DOHH2 (cell line): ENCODE data around the gene TPRG1L.

Experiments
- H3F3A ChIP-seq: fragments of 200-600 bp; sonication (generic), shearing (Covaris generic); 2 replicates; pipeline ENCODE4 v1.6.0; 2016; ENCODE audit warnings: antibody characterized with exemption, mild to moderate bottlenecking; ENCODE audit not compliant: control insufficient read depth, insufficient read depth
- H3K27ac ChIP-seq: fragments of 200-600 bp; sonication (generic); 2 replicates; pipeline ENCODE4 v1.5.1; 2014; ENCODE audit warnings: low read depth, mild to moderate bottlenecking, low read length, moderate library complexity
- H3K27me3 ChIP-seq: fragments of 200-600 bp; sonication (generic); 2 replicates; pipeline ENCODE4 v1.6.1; 2014; ENCODE audit warnings: mild to moderate bottlenecking, low read length, mixed read lengths; ENCODE audit not compliant: control insufficient read depth
- H3K36me3 ChIP-seq: fragments of 200-600 bp; sonication (generic); 2 replicates; pipeline ENCODE4 v1.6.1; 2014; ENCODE audit warnings: mild to moderate bottlenecking, low read length, moderate library complexity, mixed read lengths; ENCODE audit not compliant: control insufficient read depth
- H3K4me1 ChIP-seq: fragments of 200-600 bp; sonication (generic); 2 replicates; pipeline ENCODE4 v1.6.1; 2014; ENCODE audit warnings: mild to moderate bottlenecking, low read length, mixed read lengths; ENCODE audit not compliant: control insufficient read depth
- H3K4me2 ChIP-seq: fragments of 200-600 bp; sonication (generic); 2 replicates; pipeline ENCODE4 v1.6.0; 2014; ENCODE audit warnings: mild to moderate bottlenecking, low read length, moderate library complexity
- H3K4me3 ChIP-seq: fragments of 200-600 bp; sonication (generic); 2 replicates; pipeline ENCODE4 v1.5.1; 2014; ENCODE audit warnings: mild to moderate bottlenecking, low read length, mixed read lengths
- H3K79me2 ChIP-seq: fragments of 200-600 bp; sonication (generic); 2 replicates; pipeline ENCODE4 v1.6.1; 2014; ENCODE audit warnings: mild to moderate bottlenecking, low read length, mixed read lengths; ENCODE audit not compliant: control insufficient read depth
- H3K9me2 ChIP-seq: fragments of 200-600 bp; sonication (generic); replicated peaks from 2 replicates; pipeline ENCODE4 v1.6.1; 2014; ENCODE audit warnings: mild to moderate bottlenecking, low read length, mixed read lengths; ENCODE audit not compliant: control insufficient read depth
- H3K9me3 ChIP-seq: fragments of 200-600 bp; sonication (generic); 2 replicates; pipeline ENCODE4 v1.6.1; 2014; ENCODE audit warnings: antibody characterized with exemption, low read length, mixed read lengths; ENCODE audit not compliant: control insufficient read depth, insufficient read depth
- H4K20me1 ChIP-seq: fragments of 200-600 bp; sonication (generic); 2 replicates; pipeline ENCODE4 v1.6.0; 2014; ENCODE audit warnings: low read depth, mild to moderate bottlenecking, antibody characterized with exemption, low read length, moderate library complexity; ENCODE audit not compliant: control insufficient read depth, insufficient read depth
- CTCF ChIP-seq: fragments of 200-600 bp; sonication (generic); IDR thresholded peaks from one replicate; pipeline ENCODE4 v1.5.1; 2014; ENCODE audit warnings: antibody characterized with exemption, mild to moderate bottlenecking, low read depth, low read length; ENCODE audit not compliant: poor library complexity, severe bottlenecking
- EZH2phosphoT487 ChIP-seq: fragments of 200-600 bp; sonication (generic); IDR thresholded peaks from 2 replicates; pipeline ENCODE4 v1.6.1; 2017; ENCODE audit warnings: borderline replicate concordance, mild to moderate bottlenecking, antibody characterized with exemption, low read length, moderate library complexity, mixed read lengths

The TPRG1L gene

GRCh38 chr1:3676581-3677470 is 52.0 kb downstream of the TPRG1L start:
- H3K27me3 ChIP-seq: no peaks in the 10 kb centered on the region
- H3K36me3 ChIP-seq: no peaks in the 10 kb centered on the region
- peak overlapping the region; percentile 48 for H3K4me3 ChIP-seq
- H3F3A ChIP-seq: peaks cover 6% of the 10 kb centered on the region
- peaks cover 67% of the 10 kb centered on the region for H3K4me1 ChIP-seq
- H3K4me2 ChIP-seq: peak overlapping the region; percentile 74
- H3K9me2 ChIP-seq: no peaks in the 10 kb centered on the region
- peak; percentile 10 for TF ChIP-seq CTCF
- no peak for TF ChIP-seq EZH2phosphoT487
- peaks cover 5% of the 10 kb centered on the region; the same call in 1 of the 2 replicates for H4K20me1 ChIP-seq
- H3K79me2 ChIP-seq: peaks cover 21% of the 10 kb centered on the region
- no peaks in the 10 kb centered on the region for H3K9me3 ChIP-seq
- peak overlapping the region; percentile 60 for H3K27ac ChIP-seq

DNA sequence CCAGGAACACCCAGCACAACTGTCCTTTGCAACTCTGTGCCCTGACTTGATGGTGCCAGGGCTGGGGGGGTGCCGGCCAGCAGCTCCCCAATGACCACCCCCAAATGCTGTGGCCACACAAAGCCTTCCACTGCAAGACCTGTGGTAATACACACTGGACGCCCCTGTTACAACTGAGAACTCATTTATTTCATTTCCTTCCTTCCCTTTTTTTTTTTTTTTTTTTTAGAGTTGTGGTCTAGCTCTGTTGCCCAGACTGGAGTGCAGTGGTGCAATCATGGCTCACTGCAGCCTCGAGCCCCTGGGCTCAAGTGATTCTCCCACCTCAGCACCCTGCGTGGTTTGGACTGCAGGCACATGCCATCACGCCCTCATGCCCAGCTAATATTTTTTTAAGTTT is 52.7 kb downstream of the TPRG1L start:
- H3K4me2 ChIP-seq: peak overlapping the region; percentile 74
- peaks cover 60% of the 10 kb centered on the region for H3K4me1 ChIP-seq
- no peaks in the 10 kb centered on the region for H3K36me3 ChIP-seq
- H4K20me1 ChIP-seq: peaks cover 5% of the 10 kb centered on the region; the same call in 1 of the 2 replicates
- peak overlapping the region; percentile 48 for H3K4me3 ChIP-seq
- no peaks in the 10 kb centered on the region for H3K27me3 ChIP-seq
- H3F3A ChIP-seq: peaks cover 6% of the 10 kb centered on the region
- no peaks in the 10 kb centered on the region for H3K9me2 ChIP-seq
- no peak for TF ChIP-seq CTCF
- no peak for TF ChIP-seq EZH2phosphoT487
- H3K9me3 ChIP-seq: no peaks in the 10 kb centered on the region
- H3K27ac ChIP-seq: peak overlapping the region; percentile 60
- H3K79me2 ChIP-seq: peaks cover 19% of the 10 kb centered on the region

DNA sequence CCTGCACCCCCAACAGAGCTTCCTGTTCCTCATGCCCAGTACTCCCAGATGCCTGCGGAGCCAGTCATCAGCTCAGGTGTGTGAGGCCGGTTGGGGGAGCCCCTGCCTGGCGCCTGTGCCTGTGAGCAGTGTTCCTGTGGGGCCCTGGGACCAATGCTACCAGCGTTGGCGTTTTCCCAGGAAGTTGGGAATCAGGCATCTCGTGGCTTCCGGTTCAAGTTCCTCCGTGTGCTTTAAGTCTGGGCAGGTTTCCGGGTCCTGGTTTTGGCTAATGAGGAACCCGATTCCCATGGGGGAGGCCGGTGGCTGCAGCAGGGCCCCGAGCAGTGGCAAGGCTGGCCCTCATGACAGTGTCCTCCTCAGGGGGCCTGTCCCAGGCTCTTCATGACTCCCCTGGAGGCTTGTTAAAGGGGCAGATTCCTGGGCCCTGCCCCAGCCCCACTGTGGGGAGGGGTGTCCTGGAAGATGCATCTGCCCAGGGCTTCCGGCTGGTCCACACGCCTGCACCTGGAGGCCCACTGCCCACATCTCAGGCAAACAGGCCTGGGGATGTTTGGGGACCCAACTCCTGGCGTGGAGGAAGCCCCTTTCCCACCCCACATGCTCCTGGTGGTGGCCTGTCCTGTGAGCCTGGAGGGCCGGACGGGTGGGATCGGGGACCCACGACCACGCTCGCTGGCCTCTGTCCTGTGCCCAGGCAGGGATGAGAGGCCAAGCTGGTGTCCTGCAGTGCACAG is 53.7 kb downstream of the TPRG1L start:
- Histone ChIP-seq H3K79me2 (peaks cover 13% of the 10 kb centered on the region), H4K20me1 (peaks cover 5% of the 10 kb centered on the region; the same call in 1 of the 2 replicates), H3K27ac (no peak overlapping the region), H3K36me3 (no peaks in the 10 kb centered on the region), H3K4me3 (no peak overlapping the region), H3K4me1 (peaks cover 50% of the 10 kb centered on the region), H3K4me2 (peak overlapping the region; percentile 74), H3F3A (peaks cover 6% of the 10 kb centered on the region), H3K27me3 (no peaks in the 10 kb centered on the region), H3K9me2 (no peaks in the 10 kb centered on the region), H3K9me3 (no peaks in the 10 kb centered on the region)
- TF ChIP-seq EZH2phosphoT487 (no peak), CTCF (no peak)
